GM21619 (cell line): ENCODE measurements around the gene ATR.
"Not testable (repeated sequence)": the region's sequence is repeated elsewhere in the genome, so short reads cannot be mapped to it uniquely, and the experiment has no call there.

ENCODE experiments used
- ATAC-seq: cut with Tn5 transposase; IDR thresholded peaks from one replicate; pipeline ENCODE4 v1.9.1; 2021; ENCODE audit not compliant: unreplicated experiment

Gene ATR

GRCh38 chr3:142578329-142579223 is at the start of gene ATR:
Gene ATR, minus strand, starts transcription at chr3:142578733. Its CDS starts 29 bp downstream, at chr3:142578704.
- ATAC-seq = peak; percentile 95

GRCh38 chr3:142626971-142627370 is 48.4 kb upstream of the ATR start:
- no peak for ATAC-seq

GRCh38 chr3:142625153-142625440 is 46.6 kb upstream of the ATR start:
- no peak for ATAC-seq

DNA sequence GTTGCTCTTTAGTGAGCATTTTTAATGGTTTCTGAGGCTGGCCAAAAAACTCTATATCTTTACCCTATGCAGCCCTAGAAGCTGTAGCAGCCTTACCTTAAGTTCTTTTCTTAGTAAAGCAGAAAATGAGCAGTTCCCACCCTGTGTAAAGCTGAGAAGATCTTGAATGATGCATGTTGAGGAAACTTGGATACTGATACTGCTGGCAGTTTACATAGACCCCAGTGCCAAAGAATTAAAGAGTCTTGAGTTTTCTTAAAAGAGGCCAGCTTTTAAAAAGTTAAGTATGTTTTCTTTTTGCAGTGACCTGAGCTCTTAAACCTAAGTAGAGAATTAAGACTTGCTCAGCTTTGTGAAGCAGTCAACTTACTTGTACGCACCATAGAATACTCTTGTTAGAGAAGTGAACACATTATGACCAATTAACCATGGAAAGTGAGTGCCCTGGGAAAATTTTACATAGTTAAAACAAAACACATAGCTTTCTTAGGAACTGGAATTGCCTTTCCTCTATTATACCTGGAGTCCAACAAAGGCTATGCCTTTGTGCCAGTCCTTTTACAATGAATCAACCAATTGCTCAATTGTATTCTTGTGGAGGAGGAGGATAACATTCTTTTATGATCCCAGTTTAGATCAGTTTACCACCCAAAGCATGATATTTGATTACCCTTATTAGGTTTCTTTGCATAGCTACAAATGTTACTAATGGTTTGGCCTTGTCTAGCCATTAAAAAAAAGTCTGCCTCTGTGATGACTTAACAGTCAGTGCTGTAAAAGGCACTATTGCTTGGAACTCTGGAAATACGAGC is 46.0 kb upstream of the ATR start:
- no peak for ATAC-seq

GRCh38 chr3:142623194-142623593 is 44.7 kb upstream of the ATR start:
- ATAC-seq = no peak

- ATAC-seq = no peak
Measured at GRCh38 chr3:142622405-142622804, 43.9 kb upstream of the ATR start.

GRCh38 chr3:142618917-142619461 is 40.5 kb upstream of the ATR start:
- no peak for ATAC-seq

GRCh38 chr3:142615171-142615570 is 36.6 kb upstream of the ATR start:
- no peak for ATAC-seq

- ATAC-seq = no peak
Measured at GRCh38 chr3:142614059-142614626, 35.6 kb upstream of the ATR start.

- ATAC-seq = no peak
Measured at GRCh38 chr3:142613491-142613890, 35.0 kb upstream of the ATR start.

DNA sequence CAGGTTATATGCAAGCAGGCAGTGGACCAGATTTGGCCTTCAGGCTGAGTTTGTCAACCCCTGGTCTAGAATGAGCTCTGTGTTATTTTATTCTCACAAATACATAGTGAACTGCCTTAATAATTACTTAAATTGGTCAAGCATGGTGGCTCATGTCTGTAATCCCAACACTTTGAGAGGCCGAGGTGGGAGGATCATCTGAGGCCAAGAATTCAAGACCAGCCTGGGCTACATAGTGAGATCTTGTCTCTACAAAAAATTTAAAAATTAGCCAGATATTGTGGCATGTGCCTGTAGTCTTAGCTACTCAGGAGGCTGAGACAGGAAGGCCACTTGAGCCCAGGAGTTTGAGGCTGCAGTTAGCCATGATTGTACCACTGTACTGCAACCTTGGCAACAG is 32.7 kb upstream of the ATR start:
- ATAC-seq = no peak

DNA sequence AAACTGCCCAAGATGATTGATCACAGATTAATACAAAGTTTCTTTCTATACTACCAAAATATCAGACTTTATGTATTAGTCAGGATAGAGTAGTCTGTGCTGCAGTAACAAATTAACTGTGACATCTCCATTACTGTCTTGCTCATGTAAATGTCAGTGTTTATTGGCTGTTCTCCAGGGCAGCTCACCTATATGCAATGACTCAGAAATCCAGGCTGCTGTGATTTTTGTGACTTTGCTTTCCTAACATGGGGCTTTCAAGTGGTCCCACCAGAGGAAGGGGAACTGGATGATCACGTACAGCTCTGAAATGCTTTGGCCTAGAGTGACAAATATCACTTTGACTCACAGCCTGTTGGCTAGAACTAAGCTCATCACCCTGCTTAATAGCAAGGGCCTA is 30.6 kb upstream of the ATR start:
- ATAC-seq = no peak

DNA sequence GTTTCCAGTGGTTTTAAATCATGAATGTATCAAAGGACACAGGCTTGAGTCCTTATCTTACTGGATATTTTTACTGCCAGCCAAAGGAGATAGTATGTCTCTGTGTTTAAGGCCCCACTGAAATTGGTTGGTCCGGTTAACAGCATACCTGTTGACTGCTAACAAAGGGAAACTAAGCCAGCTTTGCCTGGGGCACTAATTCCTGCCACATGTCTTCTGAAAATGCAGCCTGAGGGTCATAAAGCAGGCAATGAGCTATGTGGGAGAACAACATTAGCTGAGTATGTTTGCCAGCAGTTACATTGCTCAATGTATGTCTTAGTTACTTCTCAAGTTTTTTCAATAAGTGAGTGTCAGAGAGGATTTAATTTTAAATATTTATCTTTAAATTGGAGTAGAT is 30.1 kb upstream of the ATR start:
- no peak for ATAC-seq

DNA sequence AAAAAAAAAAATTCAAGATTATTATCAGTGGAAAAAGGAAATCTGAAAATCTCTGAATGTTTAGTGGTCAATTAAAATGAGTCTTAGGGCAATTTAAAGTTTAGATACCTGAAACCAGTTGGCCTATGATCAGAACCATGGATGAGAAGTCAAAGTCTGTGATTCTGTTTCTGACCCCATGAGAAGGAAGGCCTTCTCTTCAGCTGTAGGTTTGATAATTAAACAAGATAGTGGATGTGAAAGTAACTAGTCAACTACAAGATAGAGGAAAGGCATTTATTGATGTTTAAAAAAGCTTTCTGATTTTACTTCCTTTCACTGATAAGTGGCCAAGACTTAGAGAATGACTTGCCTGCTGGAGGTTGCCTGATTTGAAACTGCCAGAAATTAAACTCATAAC is 26.4 kb upstream of the ATR start:
- no peak for ATAC-seq

- ATAC-seq = not testable (repeated sequence)
Measured at GRCh38 chr3:142603386-142603705, 24.8 kb upstream of the ATR start.

GRCh38 chr3:142602619-142603385 is 24.3 kb upstream of the ATR start:
- ATAC-seq = no peak

DNA sequence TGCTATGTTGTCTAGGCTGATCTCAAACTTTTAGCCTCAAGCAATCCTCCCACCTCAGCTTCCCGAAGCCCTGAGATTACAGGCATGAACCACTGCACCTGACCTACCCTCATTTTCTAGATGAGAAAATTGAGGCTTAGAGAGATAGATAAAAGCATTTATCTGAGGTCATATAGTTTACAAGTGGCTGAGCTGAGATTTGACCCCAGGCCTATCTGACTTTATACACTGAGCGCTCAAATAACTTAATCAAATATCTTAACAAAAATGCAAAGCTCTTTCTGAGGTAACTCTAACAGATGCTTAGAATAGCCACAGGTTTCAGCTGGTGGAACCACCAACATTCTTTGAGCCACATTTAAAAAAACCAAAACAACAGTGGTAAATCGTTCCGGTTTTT is 23.2 kb upstream of the ATR start:
- ATAC-seq = no peak

DNA sequence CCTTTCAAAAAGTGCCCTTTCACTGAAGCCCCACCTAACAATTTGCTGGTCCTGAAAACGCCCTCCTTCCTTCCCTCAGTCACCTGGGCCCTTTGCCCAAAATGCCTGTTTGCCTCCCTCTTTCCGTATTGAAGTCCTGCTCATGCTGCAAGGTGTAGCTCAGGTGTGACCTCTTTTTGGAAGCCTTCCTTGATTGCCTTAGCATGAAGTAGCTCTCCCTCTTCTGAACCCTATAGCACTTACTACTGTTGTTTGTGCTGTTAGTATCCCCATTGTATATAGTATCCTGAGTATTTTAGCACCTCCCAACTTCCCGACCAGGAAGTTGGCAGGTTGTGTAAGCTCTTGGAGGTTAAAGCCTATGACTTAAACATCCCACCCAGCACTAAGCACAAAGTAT is 19.4 kb upstream of the ATR start:
- ATAC-seq = no peak

- no peak for ATAC-seq
Measured at GRCh38 chr3:142596726-142597088, 18.2 kb upstream of the ATR start.

DNA sequence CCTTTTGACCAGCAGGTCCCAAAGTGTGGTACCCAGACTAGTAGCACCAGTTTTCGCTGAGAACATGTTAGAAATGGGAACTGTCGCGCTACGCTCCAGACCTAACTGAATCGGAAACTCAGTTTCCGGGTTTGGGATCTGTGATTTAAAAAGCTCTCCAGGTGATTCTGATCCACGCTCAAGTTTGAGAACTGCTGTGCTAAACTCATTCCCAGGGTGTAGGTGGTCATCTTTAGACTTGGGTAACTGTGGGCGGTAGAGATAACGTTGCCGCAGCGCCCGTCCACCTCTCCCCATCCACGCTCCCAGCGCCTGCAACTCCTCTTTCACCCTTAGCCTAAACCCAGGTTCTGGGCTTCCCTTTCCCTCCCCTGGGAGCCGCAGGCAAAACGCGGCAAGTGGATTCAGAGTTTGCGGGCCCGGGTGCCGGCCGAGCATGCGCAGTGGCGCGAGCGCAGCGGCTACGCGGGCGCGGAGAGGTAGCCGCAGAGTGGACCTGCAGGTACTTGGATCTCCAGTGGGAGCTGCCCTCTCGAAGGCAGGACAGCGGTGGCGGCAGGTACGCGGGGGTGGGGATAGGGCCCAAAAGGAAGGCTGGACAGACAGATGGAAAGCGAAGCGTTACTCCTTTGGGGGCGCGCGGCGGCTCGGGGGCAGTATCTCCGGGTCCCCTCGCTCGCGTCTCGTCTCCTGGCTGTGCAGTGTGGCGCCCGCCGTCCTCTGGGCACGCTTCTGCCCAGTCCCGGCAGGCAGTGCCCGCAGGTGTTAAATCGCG is 17.6 kb upstream of the ATR start, which contains the start of gene PLS1:
Gene PLS1 (plus strand): TSS at position 443 of the 775 bp plus-strand sequence. CDS start 67,845 bp downstream, outside the sequence.
- ATAC-seq = peak; percentile 90
